ENCODE measurements around the gene ATP5ME.

ATP5ME gene

GRCh38 chr4:634599-634985 is 39.5 kb downstream of the ATP5ME start:
- no peak for TF ChIP-seq EP300 (IDR thresholded peaks at IDR 0.05; ENCODE audit: borderline replicate concordance)
- TF ChIP-seq ZBTB7A (IDR thresholded peaks at IDR 0.05; ENCODE audit: low read depth), result no peak
- TF ChIP-seq CREB1 (IDR thresholded peaks at IDR 0.05; ENCODE audit: low read depth), result no peak
- no peak for TF ChIP-seq NFIC (IDR thresholded peaks at IDR 0.05)
- TF ChIP-seq TAF1 (IDR thresholded peaks at IDR 0.05; ENCODE audit: low read depth), result no peak
- TF ChIP-seq FOXM1 (IDR thresholded peaks at IDR 0.05; ENCODE audit: borderline replicate concordance, low read depth), result no peak
- TF ChIP-seq MAX (IDR thresholded peaks at IDR 0.05), result no peak
- no peak for TF ChIP-seq USF1 (IDR thresholded peaks at IDR 0.05)
- TF ChIP-seq YY1 (IDR thresholded peaks at IDR 0.05; ENCODE audit: low read depth), result no peak
- no peak for TF ChIP-seq TCF12 (IDR thresholded peaks at IDR 0.05; ENCODE audit: low read depth)
- no peak for TF ChIP-seq CEBPB (IDR thresholded peaks at IDR 0.05)
- TF ChIP-seq REST (IDR thresholded peaks at IDR 0.05; ENCODE audit: low read depth), result no peak
- TF ChIP-seq EGR1 (IDR thresholded peaks at IDR 0.05), result no peak
- TF ChIP-seq TEAD4 (IDR thresholded peaks at IDR 0.05), result no peak
- no peak for TF ChIP-seq RAD21 (IDR thresholded peaks at IDR 0.05; ENCODE audit: low read depth)

- TF ChIP-seq ZBTB7A (IDR thresholded peaks at IDR 0.05; ENCODE audit: low read depth), result no peak
Measured at GRCh38 chr4:633976-634598, 40.0 kb downstream of the ATP5ME start.

- TF ChIP-seq TAF1 (IDR thresholded peaks at IDR 0.05; ENCODE audit: low read depth) (no peak), EGR1 (IDR thresholded peaks at IDR 0.05) (no peak)
Measured at GRCh38 chr4:633406-633805, 40.7 kb downstream of the ATP5ME start.

- TF ChIP-seq ZBTB7A (IDR thresholded peaks at IDR 0.05; ENCODE audit: low read depth) (no peak), USF1 (IDR thresholded peaks at IDR 0.05) (no peak), NFIC (IDR thresholded peaks at IDR 0.05) (no peak), FOXM1 (IDR thresholded peaks at IDR 0.05; ENCODE audit: borderline replicate concordance, low read depth) (no peak), TEAD4 (IDR thresholded peaks at IDR 0.05) (no peak), EGR1 (IDR thresholded peaks at IDR 0.05) (no peak), TCF12 (IDR thresholded peaks at IDR 0.05; ENCODE audit: low read depth) (no peak), REST (IDR thresholded peaks at IDR 0.05; ENCODE audit: low read depth) (no peak), EP300 (IDR thresholded peaks at IDR 0.05; ENCODE audit: borderline replicate concordance) (no peak), MAX (IDR thresholded peaks at IDR 0.05) (no peak), CEBPB (IDR thresholded peaks at IDR 0.05) (no peak), YY1 (IDR thresholded peaks at IDR 0.05; ENCODE audit: low read depth) (no peak), TAF1 (IDR thresholded peaks at IDR 0.05; ENCODE audit: low read depth) (no peak), RAD21 (IDR thresholded peaks at IDR 0.05; ENCODE audit: low read depth) (no peak), CREB1 (IDR thresholded peaks at IDR 0.05; ENCODE audit: low read depth) (no peak)
Measured at GRCh38 chr4:632926-633325, 41.1 kb downstream of the ATP5ME start.

GRCh38 chr4:632196-632790 is 41.8 kb downstream of the ATP5ME start:
- TF ChIP-seq TEAD4 (IDR thresholded peaks at IDR 0.05) (no peak), REST (IDR thresholded peaks at IDR 0.05; ENCODE audit: low read depth) (no peak), NFIC (IDR thresholded peaks at IDR 0.05) (no peak), TCF12 (IDR thresholded peaks at IDR 0.05; ENCODE audit: low read depth) (no peak), CEBPB (IDR thresholded peaks at IDR 0.05) (no peak), MAX (IDR thresholded peaks at IDR 0.05) (no peak), ZBTB7A (IDR thresholded peaks at IDR 0.05; ENCODE audit: low read depth) (no peak), FOXM1 (IDR thresholded peaks at IDR 0.05; ENCODE audit: borderline replicate concordance, low read depth) (no peak)

Data from Ishikawa (cell line).